Kidney (tissue), 14 donors: Measurements from ENCODE around the gene FAF1. TPM values are rescaled to one million over a fixed set of nuclear protein-coding genes. Genes with fewer than 3 reads are reported as not detected.

ENCODE experiments used
- DNase-seq, 5 donors: peaks; one replicate each; pipeline ENCODE4 v3.0.0-alpha.2; 2013 to 2020
- FAIRE-seq: peaks from 2 replicates; lab custom pipeline; 2012; peaks lifted over from hg19 to GRCh38; lab: Jason Lieb, UNC
- H3K27ac ChIP-seq, 2 donors: one replicate each; pipeline ENCODE4 v1.7.0; 2013; ENCODE audit warnings: low read depth in 2 of 2, low read length in 2 of 2, inconsistent platforms in 1 of 2
- H3K27me3 ChIP-seq: one replicate; pipeline ENCODE4 v1.7.1; 2013; ENCODE audit warnings: low read length, inconsistent platforms; ENCODE audit not compliant: control insufficient read depth, insufficient read depth
- H3K36me3 ChIP-seq, 3 donors: one replicate each; pipeline versions ENCODE4 v1.7.0 to v1.7.1; 2013; ENCODE audit warnings: low read length in 3 of 3, control low read depth in 1 of 3, inconsistent platforms in 1 of 3; ENCODE audit not compliant: insufficient read depth in 3 of 3, control insufficient read depth in 2 of 3
- H3K4me1 ChIP-seq, 3 donors: one replicate each; pipeline versions ENCODE4 v1.7.0 to v1.7.1; 2013; ENCODE audit warnings: low read length in 3 of 3, inconsistent platforms in 1 of 3, low read depth in 1 of 3; ENCODE audit not compliant: control insufficient read depth in 2 of 3, insufficient read depth in 2 of 3
- H3K4me3 ChIP-seq, 3 donors: one replicate each; pipeline versions ENCODE4 v1.7.0 to v1.8.1; 2013; ENCODE audit warnings: low read length in 3 of 3, control low read depth in 1 of 3, inconsistent platforms in 1 of 3
- H3K9ac ChIP-seq, 3 donors: one replicate each; pipeline versions ENCODE4 v1.7.0 to v1.7.1; 2013; ENCODE audit warnings: low read length in 3 of 3, control low read depth in 1 of 3, inconsistent platforms in 1 of 3
- H3K9me3 ChIP-seq, 3 donors: one replicate each; pipeline versions ENCODE4 v1.7.0 to v1.7.1; 2013; ENCODE audit warnings: low read length in 3 of 3, control low read depth in 1 of 3, inconsistent platforms in 1 of 3; ENCODE audit not compliant: control insufficient read depth in 2 of 3, insufficient read depth in 1 of 3
- CTCF ChIP-seq: IDR thresholded peaks from 3 replicates; pipeline ENCODE4 v1.5.1; 2012; ENCODE audit warnings: mild to moderate bottlenecking, moderate library complexity, borderline replicate concordance; ENCODE audit not compliant: insufficient read depth; ENCODE audit errors: extremely low read depth
- intact Hi-C: fragments of 100-400 bp; cut with DNase I; formaldehyde crosslinking; loops from one replicate; pipeline ENCODE4 v1.11.1; 2022
- polyA plus RNA-seq: library from polyadenylated mRNA; stranded (reverse); fragments of 350-450 nt; fragmentation: Illumina TruSeq; extraction: RNeasy Lipid Tissue Mini Kit (QIAGEN cat#74804); gene quantifications from one replicate; pipeline ENCODE4 v1.2.3, GENCODE V29; 2014; ENCODE audit warnings: low read depth, low replicate concordance; ENCODE audit not compliant: insufficient read depth
- total RNA-seq: library from RNA; stranded (reverse); fragmentation: NEBNext Ultra II Directional; extraction: Animal tissue kit (Norgen Biotek cat#: 25700); gene quantifications from one replicate; pipeline ENCODE4 v1.2.1, GENCODE V29; 2021
- donor health status: control.
- donor health status: control.
- donor health status: control.
- donor health status: control.
- donor health status: control.
- donor health status: DM: yes; HTN: yes; CAD: no.
- donor health status: Normal renal cell carcinoma (clear cell type).

Gene FAF1
- total and polyA plus RNA-seq, 2 donors from 2014 or later = 50.1 to 72.8 TPM

- TF ChIP-seq CTCF = no peak
These were observed 99.8 kb downstream of the FAF1 start for GRCh38 chr1:50860256-50860655.

GRCh38 chr1:50859657-50860056 is 100.4 kb downstream of the FAF1 start:
- no peaks in the 10 kb centered on the region for H3K27me3 ChIP-seq
- DNase-seq (no peak), FAIRE-seq (no peak)
- H3K4me1 ChIP-seq = no peaks in the 10 kb centered on the region
- no peak overlapping the region for H3K27ac ChIP-seq
- H3K9ac ChIP-seq = no peak overlapping the region
- H3K36me3 ChIP-seq = no peaks in the 10 kb centered on the region
- peaks cover 3 to 14% (median 3%) of the 10 kb centered on the region in 3 donors for H3K9me3 ChIP-seq
- TF ChIP-seq CTCF = no peak
- intact Hi-C loops = no loop called here
- no peak overlapping the region for H3K4me3 ChIP-seq

More at GRCh38 chr1:50860256-50860655, 99.8 kb downstream of the FAF1 start:
- Histone ChIP-seq H3K36me3 (no peaks in the 10 kb centered on the region), H3K27me3 (no peaks in the 10 kb centered on the region), H3K9ac (no peak overlapping the region), H3K27ac (no peak overlapping the region), H3K9me3 (peaks cover 3 to 14% (median 3%) of the 10 kb centered on the region in 3 donors), H3K4me1 (no peaks in the 10 kb centered on the region), H3K4me3 (no peak overlapping the region)
- intact Hi-C loops = no loop called here
- DNase-seq (no peak), FAIRE-seq (no peak)

- Histone ChIP-seq H3K4me3 (no peak overlapping the region), H3K36me3 (no peaks in the 10 kb centered on the region), H3K9me3 (peaks cover 3 to 14% (median 3%) of the 10 kb centered on the region in 3 donors), H3K27ac (no peak overlapping the region), H3K4me1 (no peaks in the 10 kb centered on the region), H3K27me3 (no peaks in the 10 kb centered on the region), H3K9ac (no peak overlapping the region)
- intact Hi-C loops = no loop called here
- TF ChIP-seq CTCF = no peak
- no peak for FAIRE-seq
- no peak for DNase-seq
These were observed 101.3 kb downstream of the FAF1 start for GRCh38 chr1:50858761-50859160.

DNA sequence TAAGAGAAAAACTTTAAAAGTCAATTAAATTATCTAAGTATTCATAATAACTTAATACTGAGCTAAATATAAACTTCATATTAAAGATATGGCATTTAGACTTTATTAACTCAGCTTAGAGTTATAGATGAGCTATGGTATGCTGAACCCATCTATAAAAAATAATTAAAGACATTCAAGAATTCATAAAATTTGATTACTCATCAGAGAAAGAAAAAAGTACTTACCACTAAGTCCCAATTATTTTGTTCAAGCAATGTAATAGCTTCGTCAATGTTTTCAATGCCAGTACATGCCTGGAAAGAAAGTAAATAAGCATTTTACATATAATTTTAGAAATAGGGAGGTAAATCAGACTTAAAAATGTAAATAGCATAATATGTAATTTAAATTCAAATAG is 102.4 kb downstream of the FAF1 start:
- DNase-seq (no peak), FAIRE-seq (no peak)
- Histone ChIP-seq H3K4me1 (peaks cover 0 to 5% (median 0%) of the 10 kb centered on the region in 3 donors), H3K27me3 (no peaks in the 10 kb centered on the region), H3K36me3 (no peaks in the 10 kb centered on the region), H3K4me3 (no peak overlapping the region), H3K27ac (no peak overlapping the region), H3K9me3 (peaks cover 3 to 11% (median 3%) of the 10 kb centered on the region in 3 donors), H3K9ac (no peak overlapping the region)
- intact Hi-C loops = no loop called here
- TF ChIP-seq CTCF = no peak
